ENCODE measurements around the gene ADCY2.

Gene ADCY2

DNA sequence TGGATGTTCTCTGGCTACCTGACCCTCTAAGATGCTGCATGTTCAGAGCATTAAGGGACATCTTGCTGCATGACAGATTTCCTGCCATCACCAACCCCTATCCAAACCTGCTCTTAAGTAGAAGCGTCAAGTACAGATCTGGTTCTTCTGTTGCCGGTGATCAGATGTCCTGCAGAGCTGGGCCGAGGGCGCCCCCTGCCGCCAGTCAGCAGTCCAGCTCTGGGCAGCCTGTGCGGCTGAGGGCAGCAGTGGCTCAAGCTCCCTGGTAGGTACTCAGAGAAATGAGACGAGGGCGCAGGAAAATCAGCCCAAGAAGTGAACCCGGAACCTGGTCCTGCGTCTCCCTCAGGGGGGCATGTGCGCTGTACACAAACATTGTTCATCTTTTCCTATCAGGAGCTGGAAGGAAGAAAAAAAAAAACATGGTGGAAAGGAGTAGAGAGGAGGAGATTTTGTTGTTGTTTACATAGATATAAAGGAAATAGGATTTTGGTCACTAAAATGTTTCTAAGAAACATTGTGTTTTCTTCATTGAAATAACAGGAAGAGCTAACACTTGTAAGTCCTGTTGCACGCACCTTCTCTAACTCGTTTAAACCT lies 359.2 kb downstream of the ADCY2 start:
- DNase-seq = peak; percentile 13

DNA sequence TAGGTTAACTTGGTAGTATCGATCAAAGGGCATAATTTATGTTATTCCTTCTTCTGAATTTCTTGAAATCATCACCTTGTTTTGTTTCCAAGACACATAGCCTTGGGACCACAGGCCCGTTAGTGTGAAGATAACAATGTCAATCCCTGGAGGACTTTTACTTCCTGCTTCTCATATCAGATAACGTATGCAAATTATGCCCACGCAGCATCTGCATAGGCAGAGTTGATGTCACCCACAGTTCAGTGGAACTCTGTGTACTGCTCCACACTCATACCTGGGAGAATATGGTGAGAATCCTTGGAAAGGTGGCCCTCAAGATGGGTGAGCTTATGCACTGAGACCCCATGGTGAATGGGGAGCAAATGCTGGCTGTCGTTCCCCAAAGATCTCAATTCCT lies 360.0 kb downstream of the ADCY2 start:
- DNase-seq = no peak

DNA sequence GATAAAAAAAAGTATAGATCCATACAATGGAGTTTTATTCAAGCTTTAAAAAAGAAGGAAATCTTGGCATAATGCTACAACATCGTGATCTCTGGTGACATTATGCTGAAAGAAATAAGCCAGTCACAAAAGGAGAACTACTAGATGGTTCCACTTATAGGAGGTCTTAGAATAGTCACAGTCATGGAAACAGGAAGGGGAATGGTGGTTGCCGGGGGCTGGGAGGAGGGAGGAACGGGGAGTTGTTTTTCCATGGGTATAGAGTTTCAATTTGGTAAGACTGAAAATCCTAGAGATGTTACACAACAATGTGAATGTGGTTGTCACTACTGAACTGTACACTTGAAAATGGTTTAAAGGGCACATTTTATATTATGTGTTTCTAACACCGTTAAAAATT lies 360.5 kb downstream of the ADCY2 start:
- peak; percentile 6 for DNase-seq

DNA sequence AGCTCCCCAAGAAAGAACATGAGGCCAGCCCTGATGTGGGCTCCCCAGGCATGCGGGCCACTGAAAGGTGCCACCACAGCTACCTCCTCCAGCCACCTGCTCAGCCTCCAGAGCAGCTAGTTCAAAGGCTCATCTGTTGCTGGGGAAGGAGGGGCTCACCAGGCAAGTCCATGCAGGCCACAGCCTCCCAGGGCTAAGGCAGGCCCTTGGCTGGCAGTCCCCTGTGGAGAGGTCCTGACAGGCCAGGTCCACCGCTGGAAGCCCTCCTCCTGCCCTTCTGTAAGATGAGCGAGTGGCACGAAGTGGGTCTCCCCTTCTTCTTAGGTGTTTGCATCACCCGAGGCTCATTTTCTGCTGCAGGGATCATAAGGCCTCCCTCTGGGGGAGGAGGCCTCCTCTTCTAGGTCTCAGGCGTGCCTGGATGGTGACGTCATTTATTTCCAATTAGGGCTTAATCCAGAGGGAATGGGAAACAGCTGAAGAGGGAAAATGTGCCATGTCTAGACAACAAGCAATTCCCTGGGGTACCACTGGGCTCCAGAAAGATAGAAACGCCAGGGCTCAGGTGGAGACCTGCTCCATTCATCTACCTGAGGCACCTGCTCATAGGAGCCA lies 363.4 kb downstream of the ADCY2 start:
- DNase-seq = peak; percentile 58

DNA sequence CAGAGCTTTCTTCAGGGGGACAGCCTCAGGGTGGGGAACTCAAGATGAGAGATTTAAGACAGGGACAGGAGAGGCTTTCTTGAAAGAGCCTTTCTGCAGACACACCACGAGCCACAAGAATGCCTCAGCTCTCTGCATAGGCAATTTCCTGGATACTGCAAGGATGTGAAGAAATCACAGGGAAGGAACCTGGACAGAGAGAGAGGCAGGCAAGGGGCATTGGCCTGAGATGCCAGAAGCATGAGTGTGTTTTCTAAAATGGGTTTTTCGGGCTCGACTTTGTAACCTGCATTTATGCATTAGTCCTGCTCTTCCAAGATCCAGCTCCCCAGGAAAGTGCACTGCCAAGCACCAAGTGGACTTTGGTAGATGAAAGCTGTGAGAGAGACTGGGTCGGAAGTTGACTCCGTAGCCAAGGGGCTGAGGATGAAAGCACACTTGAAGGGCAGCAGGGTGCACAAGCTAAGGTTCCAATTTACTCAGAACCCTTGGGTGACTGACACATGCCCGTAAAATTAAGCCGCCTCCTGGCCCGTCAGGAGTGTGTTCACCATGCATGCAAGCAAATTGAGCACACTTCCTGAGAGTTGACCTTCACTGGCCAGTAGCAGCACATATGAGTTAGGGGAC lies 364.1 kb downstream of the ADCY2 start:
- DNase-seq = peak; percentile 5

DNA sequence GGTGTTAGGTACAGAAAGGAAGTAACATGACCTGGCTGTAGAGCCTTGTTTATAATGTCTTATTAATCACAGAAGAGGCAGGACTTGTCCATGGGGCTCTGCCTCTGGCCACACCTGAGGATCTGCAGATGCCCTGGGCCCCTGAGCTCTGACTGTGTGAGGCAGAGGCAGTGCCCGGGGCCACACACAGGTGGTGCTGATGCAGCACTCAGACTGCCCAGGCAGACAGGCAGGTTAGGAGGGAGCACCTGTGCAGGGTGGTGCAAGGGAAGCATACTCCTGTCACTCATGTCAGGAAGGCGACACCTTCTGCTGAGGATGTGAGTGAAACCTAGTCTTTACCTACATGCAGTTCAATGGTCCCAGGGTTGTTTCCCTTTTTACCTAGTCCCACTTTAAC lies 366.3 kb downstream of the ADCY2 start:
- DNase-seq = no peak

DNA sequence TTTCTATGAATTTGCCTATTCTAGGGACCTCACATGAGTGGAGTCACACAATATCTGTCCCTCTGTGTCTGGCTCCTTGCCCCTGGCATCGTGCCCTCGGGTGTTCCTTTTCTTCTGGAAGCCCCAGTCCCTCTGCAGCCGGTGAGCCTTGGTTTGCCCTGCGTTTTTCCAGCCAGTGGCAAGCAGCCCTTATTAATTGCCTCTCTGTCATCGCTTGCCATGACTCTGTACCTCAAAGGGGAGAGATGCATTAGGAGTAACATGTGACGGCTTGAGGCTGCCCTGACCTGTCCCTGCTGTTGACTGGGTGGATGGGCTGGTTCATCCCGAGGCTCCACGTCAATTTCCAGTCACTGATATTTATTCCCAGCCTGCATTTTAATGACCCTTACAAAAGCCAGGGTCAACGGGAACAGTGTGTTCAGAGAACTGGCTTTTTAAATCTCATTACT lies 367.7 kb downstream of the ADCY2 start:
- no peak for DNase-seq

DNA sequence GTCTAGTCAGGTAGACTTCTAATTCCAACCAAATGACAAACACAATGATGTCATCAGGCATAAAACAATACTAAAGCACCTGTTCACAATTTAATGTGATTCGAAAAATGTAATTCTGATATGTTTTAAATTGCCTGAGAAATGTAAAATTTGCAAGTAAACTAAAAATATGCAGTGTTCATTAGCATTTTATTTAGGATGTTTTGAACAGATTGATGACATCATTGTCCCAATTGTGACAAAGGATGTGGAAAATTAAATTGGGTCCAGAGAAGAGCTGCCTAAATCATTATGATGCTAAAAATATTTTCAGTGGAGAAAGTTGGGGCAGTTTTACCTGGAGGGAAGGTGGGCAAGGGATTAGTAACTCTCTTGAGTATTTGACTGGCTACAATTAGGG lies 368.5 kb downstream of the ADCY2 start:
- no peak for DNase-seq

DNA sequence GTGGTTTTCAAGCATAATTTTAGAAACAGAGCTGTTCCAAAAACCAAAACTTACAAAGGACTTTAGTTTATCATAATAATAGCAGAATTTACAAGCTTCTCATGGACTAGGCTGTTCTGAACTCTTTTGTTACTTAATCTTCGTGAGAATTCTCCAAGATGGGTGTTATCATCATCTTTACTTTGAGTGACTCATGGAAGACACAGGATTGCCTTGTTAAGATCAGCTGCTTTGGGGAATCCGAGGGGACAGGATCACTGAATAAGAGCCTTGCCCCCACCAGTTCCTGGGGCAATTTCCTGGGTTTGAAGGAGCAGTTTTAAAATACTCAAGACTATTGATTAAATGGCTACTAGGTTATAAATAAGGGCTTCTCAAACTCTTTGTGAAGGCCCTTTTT lies 374.5 kb downstream of the ADCY2 start:
- no peak for DNase-seq

DNA sequence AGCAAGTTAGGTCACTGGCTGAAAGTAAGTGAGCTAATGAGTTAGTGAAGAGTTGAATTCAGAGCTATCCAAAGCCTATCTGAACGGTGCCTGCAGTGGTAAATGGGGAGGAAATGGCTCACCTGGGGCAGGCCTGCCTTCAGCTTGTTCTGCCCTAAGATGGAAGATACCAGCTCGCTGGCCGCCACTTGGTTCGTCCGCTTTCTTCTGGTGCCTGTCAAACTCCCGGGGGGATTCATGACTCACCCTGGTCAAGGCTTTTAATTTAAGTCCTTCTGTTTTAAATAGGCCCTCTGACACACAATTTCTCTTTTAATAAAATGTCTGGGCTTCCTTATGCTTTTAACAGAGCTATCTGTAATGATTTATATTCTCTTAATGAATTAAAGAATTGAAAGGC lies 376.2 kb downstream of the ADCY2 start:
- no peak for DNase-seq

DNA sequence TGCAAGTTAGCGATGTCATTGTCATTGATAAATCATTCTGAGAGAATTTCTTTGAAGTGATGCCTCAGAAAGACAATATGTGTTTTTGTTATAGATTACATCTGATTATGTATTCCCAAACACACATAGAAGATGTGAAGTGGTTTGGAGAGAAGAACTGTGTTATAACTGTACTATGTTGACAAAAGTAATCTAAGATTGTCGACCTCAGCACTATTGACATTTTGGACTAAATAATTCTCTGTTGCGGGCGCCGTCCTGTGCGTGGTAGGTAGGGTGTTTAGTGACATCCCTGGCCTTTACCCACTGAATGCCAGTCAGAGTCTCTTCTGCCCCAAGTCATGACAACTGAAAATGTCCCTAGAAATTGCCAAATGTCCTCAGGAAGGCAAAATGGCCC lies 377.2 kb downstream of the ADCY2 start:
- DNase-seq = no peak

DNA sequence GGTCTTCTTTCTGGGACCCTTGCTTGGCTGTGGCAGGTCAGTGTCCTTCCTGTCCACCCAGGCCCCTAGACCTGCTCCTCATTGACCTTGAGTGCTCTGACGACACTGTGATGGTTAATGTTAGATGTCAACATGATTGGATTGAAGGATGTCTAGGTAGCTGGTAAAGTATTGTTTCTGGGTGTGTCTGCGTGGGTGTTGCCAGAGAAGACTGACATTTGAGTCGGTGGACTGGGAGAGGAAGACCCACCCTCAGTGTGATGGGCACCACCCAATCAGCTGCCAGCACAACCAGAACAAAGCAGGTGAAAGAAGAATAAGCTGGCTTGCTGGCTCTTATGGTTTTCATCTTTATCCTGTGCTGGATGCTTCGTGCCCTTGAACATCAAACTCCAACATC lies 380.5 kb downstream of the ADCY2 start:
- DNase-seq = no peak

DNA sequence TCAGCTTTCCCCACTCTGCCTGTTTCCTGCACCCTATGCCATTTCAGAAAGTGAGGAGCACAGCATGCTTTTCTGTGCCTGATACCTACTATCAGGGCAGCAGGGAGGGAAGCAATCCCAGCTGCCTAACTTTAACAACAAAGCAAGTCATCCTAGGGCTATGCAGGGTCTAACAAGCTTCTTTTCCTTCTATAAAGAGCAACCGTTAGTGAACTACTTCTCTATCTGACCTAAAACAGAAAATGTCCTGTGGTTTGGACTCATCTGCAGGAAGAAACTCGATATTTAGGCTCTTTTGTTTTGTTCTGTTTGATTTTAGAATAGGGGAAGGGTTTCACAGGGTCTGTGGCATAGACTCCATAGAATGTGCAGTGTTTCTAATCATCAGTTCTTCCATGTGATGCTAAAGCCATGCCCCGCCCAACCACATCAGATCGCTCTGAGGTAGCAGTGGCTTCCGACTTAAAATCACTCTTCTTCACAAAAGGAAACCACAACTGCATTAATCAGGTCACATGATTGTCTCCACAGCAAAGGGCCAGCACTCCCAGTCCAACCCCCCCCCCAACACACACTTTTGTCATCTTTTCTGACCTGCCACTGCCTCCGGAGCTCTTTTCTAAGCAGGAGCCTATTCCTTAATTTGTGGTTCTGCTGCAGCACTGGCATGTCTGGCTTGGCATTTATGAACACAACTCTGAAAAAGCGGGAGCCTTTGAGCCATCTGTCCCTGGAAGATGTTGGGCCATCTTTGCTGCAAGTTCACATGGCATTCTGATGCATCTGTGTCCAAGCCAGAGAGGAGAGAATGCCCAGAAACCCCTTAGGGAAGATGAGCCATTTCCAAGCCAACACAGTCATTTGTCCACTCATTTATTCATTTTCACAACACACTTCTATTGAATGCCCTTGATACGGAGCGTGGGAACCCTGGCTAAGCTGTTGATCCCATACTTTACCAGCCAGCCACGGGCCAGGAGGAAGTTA lies 383.4 kb downstream of the ADCY2 start:
- DNase-seq = no peak

DNA sequence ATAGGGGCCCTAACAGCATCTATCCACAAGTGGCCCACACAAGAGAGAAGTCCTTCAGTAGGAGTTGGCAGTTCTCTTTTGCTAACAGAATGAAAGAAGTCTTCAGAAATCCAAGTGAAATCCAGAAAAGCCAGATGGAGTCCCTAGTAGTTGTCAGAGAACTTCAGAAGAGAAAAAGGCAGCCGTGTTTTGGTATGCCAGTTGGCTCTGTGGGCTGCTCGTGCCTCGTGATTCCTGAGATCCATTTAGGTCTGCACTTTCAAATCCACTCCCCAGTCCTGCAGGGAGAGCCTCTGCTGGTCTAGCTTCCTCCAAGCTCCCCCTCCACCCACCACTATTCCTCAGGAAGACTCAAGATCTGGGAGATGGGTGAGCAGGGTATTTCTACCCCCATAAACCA lies 386.0 kb downstream of the ADCY2 start:
- no peak for DNase-seq

DNA sequence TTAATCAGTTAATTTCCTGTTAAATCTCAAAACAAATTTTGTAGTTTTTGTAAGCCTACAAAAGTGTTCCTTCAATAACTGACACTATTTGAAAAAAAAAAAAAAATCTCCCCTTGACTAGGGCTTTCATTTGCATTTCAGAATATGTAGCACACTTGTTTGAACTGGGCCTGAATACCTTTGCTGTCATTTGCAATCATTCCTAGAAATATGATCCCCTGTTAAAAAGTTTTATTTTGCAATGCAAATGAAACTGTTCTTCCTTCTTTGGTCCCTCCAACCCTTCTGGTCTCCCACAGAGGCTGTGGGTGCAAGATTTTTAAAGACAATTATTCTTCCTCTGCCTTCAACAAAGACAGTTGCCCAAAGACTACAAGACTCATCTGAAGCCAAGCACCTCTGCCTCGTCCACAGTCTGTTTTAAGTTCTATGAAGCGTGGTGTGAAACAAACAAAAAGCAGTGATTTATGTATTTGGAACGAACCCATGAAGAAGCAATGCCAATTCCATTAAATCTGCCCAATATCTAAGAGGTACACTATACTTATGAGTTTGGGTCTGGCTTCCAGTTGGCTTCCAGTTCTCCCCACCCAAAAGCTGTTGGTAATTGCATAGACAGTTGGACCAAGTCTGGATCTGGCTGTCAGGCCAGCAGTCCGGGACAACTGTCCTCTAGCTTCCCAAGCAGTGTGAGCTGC lies 388.9 kb downstream of the ADCY2 start:
- no peak for DNase-seq

DNA sequence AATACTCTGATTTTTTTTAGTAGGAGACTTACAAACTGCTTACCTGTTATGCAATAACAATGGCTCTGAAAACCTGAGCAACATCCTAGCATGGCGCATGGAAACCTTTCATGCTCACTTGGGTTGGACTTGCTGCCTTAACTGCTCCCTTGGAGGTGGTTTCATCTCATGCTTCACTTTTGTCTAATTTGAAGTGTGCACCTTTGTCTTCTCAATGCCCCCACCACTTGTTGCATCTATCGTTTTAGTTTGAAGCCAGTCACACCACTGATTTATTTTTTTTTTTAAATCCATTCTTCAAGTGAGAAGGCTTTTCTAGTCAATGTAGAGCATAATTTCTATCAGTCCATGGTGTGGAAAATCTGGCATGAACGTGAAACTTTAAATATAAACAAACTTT lies 391.8 kb downstream of the ADCY2 start:
- no peak for DNase-seq

DNA sequence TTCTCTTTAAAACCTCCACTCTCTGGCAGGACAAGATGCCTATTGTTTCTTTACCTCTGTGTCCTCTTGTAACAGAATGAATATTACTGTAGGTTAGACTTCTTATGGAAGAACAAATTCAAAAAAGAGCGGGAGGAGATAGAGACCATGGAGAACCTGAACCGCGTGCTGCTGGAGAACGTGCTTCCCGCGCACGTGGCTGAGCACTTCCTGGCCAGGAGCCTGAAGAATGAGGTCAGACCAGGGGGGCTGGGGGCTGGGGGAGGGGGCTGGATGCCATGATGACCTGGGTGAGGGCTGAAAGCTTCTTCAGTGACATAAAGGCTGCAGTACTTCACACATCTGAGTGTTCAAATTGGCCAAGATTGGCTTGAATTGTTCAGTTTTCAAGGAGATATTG lies 393.6 kb downstream of the ADCY2 start:
- DNase-seq = no peak

DNA sequence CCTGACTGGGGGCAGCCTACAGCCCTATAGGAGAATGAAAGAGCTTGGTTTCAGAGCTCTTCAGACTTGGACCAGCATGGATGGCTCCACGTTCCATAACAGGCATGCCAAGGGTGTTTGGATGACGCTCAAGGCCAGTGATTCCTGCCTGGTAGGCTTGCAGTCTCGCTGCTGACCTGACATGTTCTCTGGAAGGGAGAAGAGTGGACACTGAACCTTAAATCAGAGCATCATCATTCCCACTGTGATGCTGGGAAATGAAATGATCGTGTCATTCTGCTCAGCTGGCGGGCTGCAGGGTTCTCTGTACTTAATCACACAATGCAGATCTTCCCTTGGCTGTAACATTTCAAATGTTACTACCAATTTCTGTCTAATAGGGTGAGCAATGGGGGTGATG lies 398.0 kb downstream of the ADCY2 start:
- DNase-seq = no peak

DNA sequence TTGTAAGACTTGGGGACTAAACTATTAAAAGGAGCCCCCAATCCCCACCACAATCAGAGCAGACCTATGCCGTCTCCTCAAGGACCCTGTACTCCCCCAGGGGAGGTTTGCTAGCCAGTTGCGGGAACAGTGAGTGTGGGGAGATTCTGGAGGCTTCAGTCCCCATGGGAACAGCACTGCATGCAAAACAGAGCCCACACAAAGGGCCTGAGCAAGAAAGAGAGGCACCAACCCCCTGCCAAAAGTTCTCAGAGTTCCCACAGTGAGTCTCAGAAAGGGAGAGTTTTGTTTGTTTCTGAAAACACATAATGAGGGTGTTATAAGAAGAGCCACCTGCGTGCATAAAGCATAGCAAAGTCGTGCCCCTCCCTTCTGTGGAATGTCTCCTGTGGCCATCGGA lies 398.4 kb downstream of the ADCY2 start:
- DNase-seq = no peak

DNA sequence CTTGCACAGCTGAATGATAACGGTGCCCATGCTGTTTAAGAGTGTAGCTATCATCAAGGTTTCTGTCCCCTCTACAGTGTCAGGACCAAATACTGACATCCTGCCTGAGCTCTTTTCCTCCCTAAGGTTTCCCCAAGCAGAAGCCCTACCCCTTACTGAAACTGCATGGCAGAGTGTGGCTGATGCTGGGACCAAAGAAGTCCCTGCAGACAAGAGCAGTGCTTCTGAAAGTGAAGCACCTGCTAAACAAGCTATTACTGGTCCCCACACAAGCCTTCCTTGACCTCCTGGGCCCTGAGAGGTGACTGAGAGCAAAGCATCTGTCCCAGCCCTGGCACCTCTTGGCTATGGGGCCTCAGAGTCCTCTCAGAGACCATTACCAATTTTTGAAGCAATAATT lies 398.9 kb downstream of the ADCY2 start:
- DNase-seq = no peak

DNA sequence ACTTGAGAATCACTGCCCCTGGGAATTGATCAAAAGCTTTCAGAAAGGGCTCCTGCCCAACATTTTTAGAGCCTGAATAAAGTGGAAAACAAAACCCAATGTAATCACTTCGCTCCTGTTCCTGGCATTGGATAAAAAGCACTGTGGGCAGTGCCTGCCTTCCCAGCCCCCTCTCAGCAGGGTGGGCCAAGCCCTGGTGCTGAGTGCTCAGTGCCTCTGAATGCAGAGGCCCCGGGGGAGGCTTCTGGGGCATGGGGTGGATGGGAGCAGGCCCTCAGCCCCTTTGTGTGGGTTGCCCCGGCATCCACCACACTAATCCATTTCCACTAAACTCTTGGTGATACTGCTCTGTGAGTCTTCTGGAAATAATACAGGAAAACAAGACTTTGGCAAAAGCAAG lies 399.4 kb downstream of the ADCY2 start:
- DNase-seq = no peak

DNA sequence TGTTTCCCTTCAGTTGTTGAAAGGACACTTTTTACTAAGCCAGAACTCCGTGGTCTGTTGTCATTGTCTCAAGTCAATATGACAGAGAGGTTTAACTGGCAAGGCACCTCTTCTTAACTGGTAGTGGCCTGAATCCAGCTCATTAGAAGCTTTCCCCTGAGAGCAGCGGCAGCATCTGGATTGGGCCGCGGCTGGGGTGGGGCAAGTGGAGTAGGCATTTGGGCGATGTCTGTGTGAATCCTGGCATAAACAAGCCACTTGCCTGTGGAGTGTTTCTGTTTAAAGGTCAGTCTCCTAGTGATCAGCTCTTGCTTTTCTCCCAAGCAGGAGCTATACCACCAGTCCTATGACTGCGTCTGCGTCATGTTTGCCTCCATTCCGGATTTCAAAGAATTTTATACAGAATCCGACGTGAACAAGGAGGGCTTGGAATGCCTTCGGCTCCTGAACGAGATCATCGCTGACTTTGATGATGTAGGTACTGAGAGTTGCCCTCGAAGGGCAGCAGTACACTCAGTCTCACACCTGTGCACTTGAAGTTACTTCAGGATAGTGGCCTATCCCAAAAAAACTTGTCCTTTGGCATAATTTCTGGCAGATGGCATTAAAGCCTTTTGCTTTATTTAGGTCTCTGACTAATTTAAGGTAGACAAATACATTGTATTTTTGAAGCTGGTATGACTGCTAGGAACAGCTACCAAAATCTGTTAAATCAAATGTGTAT lies 406.1 kb downstream of the ADCY2 start:
- DNase-seq = no peak
